Measurements from ENCODE around the gene SPR. TPM values are rescaled to one million over a fixed set of nuclear protein-coding genes. Genes with fewer than 3 reads are reported as not detected.

Gene SPR
- total and polyA plus RNA-seq, 2 donors (not counting 1 experiment from before 2014, with no cell fraction given): 9.4 to 23.3 TPM

DNA sequence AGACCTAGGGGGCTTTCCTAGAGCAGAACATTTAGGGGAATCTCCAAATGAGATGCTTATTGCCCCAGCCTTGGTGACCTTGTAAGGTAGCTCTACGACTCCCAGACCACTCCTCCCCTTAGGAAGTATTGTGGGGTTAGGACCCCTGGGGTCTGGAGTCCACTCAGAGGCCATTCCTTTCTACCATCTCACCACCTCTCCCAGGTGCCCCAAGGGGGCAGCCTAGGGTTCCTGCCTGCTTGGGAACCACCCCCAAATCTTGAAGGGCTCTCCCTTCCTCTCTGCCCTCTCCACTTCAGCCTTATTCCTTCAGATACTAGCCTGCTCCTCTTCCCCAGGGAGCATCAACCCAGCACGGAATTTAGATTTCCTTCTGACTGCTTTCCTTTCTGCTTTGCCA lies 43.9 kb upstream of the SPR start:
- Histone ChIP-seq H3K9me3 (ENCODE audit: control insufficient read depth, insufficient read depth, low read depth, low read length) (no peaks in the 10 kb centered on the region), H3K79me2 (ENCODE audit: control insufficient read depth, insufficient read depth, low read length) (no peaks in the 10 kb centered on the region), H3K4me1 (ENCODE audit: control insufficient read depth, extremely low read depth, insufficient read depth, low read length) (no peaks in the 10 kb centered on the region), H3K4me2 (ENCODE audit: extremely low read depth, insufficient read depth, low read length) (no peak overlapping the region), H2AFZ (ENCODE audit: low read length) (no peak overlapping the region), H3K4me3 (replicated peaks in 1 of 4; ENCODE audit: control extremely low read depth in 1 of 4, insufficient read depth in 1 of 4, low read depth in 3 of 4, low read length in 4 of 4) (no peak overlapping the region), H3K9ac (ENCODE audit: insufficient read depth, low read length) (no peak overlapping the region), H3K27me3 (ENCODE audit: control insufficient read depth, insufficient read depth, low read length) (peaks cover 14% of the 10 kb centered on the region), H3K36me3 (ENCODE audit: control insufficient read depth, insufficient read depth, low read length) (no peaks in the 10 kb centered on the region), H4K20me1 (ENCODE audit: control insufficient read depth, extremely low read depth, insufficient read depth, low read length) (no peaks in the 10 kb centered on the region), H3K27ac (ENCODE audit: insufficient read depth, low read length) (no peak overlapping the region)
- DNase-seq (ENCODE audit: low read depth in 2 of 2): no peak
- no peak for TF ChIP-seq EZH2 (IDR thresholded peaks at IDR 0.05; ENCODE audit: low read length, missing control alignments)
- TF ChIP-seq, protein P1, sequence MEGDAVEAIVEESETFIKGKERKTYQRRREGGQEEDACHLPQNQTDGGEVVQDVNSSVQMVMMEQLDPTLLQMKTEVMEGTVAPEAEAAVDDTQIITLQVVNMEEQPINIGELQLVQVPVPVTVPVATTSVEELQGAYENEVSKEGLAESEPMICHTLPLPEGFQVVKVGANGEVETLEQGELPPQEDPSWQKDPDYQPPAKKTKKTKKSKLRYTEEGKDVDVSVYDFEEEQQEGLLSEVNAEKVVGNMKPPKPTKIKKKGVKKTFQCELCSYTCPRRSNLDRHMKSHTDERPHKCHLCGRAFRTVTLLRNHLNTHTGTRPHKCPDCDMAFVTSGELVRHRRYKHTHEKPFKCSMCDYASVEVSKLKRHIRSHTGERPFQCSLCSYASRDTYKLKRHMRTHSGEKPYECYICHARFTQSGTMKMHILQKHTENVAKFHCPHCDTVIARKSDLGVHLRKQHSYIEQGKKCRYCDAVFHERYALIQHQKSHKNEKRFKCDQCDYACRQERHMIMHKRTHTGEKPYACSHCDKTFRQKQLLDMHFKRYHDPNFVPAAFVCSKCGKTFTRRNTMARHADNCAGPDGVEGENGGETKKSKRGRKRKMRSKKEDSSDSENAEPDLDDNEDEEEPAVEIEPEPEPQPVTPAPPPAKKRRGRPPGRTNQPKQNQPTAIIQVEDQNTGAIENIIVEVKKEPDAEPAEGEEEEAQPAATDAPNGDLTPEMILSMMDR (conservative IDR thresholded peaks at IDR 0.05 in 1 of 2, IDR thresholded peaks at IDR 0.05 in 1 of 2; ENCODE audit: low read depth in 1 of 2, low read length in 2 of 2): no peak

DNA sequence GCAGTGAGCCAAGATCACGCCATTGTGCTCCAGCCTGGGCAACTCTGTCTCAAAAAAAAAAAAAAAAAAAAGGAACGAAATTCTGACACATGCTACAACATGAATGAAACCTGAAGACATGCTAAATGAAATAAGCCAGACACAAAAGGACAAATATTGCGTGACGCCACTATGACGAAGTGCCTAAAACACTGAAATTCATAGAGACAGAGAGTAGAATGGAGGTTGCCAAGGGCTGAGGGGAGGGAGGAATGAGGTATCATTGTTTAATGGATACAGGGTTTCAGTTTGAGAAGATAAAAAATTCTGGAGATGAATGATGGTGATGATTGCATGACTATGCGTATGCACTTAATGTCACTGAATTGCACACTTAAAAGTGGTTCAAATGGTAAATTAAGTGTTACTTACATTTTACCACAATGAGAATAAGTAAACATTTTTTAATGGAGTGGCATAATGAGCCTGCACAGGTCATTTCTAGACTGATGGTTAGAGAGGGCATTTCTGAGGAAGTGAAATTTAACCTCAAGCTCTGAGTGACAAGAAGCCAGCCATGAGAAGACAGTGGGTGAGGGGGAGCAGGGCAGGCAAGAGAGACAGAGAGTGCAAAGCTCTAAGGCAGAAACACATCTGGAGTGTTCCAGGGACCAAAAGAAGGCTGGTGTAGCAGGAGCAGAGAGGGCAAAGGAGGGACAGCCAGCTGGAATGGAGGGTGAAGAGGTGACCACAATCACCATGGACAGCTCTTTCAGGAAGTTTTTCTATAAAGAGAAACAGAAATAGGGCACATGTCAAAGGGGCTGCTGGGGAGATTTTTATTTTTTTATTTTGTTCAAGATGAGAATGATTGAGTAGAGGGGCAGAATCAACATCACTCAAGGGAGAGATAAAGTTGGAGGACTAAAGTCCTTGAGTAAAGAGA lies 40.8 kb upstream of the SPR start:
- H3K4me2 ChIP-seq (ENCODE audit: extremely low read depth, insufficient read depth, low read length): no peak overlapping the region
- DNase-seq (ENCODE audit: low read depth in 2 of 2): no peak

More for the DNA sequence above, 40.8 kb upstream of the SPR start:
- Histone ChIP-seq H3K9ac (ENCODE audit: insufficient read depth, low read length) (no peak overlapping the region), H3K27ac (ENCODE audit: insufficient read depth, low read length) (no peak overlapping the region), H3K27me3 (ENCODE audit: control insufficient read depth, insufficient read depth, low read length) (peaks cover 15% of the 10 kb centered on the region), H3K36me3 (ENCODE audit: control insufficient read depth, insufficient read depth, low read length) (no peaks in the 10 kb centered on the region), H3K79me2 (ENCODE audit: control insufficient read depth, insufficient read depth, low read length) (no peaks in the 10 kb centered on the region), H3K4me3 (replicated peaks in 1 of 4; ENCODE audit: control extremely low read depth in 1 of 4, insufficient read depth in 1 of 4, low read depth in 3 of 4, low read length in 4 of 4) (no peak overlapping the region), H2AFZ (ENCODE audit: low read length) (no peak overlapping the region), H4K20me1 (ENCODE audit: control insufficient read depth, extremely low read depth, insufficient read depth, low read length) (no peaks in the 10 kb centered on the region), H3K9me3 (ENCODE audit: control insufficient read depth, insufficient read depth, low read depth, low read length) (no peaks in the 10 kb centered on the region), H3K4me1 (ENCODE audit: control insufficient read depth, extremely low read depth, insufficient read depth, low read length) (no peaks in the 10 kb centered on the region)
- peak; percentile 27 for TF ChIP-seq EZH2 (IDR thresholded peaks at IDR 0.05; ENCODE audit: low read length, missing control alignments)
- TF ChIP-seq, protein P1 (conservative IDR thresholded peaks at IDR 0.05 in 1 of 2, IDR thresholded peaks at IDR 0.05 in 1 of 2; ENCODE audit: low read depth in 1 of 2, low read length in 2 of 2): no peak

Measured in fibroblast of lung (primary cell).